ENCODE data around the gene MYBBP1A.

GRCh38 chr17:4525691-4526397 lies 29.3 kb downstream of the MYBBP1A start:
- no peak for TF ChIP-seq POLR2A (conservative IDR thresholded peaks at IDR 0.05)
- TF ChIP-seq E2F6 (IDR thresholded peaks at IDR 0.05; ENCODE audit: borderline replicate concordance in 1 of 2, extremely low read depth in 1 of 2, insufficient read depth in 1 of 2, insufficient read length in 1 of 2, low read depth in 1 of 2, low read length in 1 of 2, poor library complexity in 1 of 2, severe bottlenecking in 1 of 2): no peak
- TF ChIP-seq FOXM1 (IDR thresholded peaks at IDR 0.05; ENCODE audit: low read depth): no peak
- TF ChIP-seq FOXM1 (CRISPR knock-in tag; IDR thresholded peaks at IDR 0.05; ENCODE audit: low read depth): no peak
- TF ChIP-seq DPF2 (IDR thresholded peaks at IDR 0.05): no peak
- no peak for TF ChIP-seq ZNF707 (CRISPR knock-in tag; conservative IDR thresholded peaks at IDR 0.05)
- no peak for TF ChIP-seq CLOCK (CRISPR knock-in tag; IDR thresholded peaks at IDR 0.05; ENCODE audit: borderline replicate concordance)
- TF ChIP-seq ZFP91 (CRISPR knock-in tag; IDR thresholded peaks at IDR 0.05): no peak
- no peak for TF ChIP-seq U2AF2 (optimal IDR thresholded peaks at IDR 0.05; ENCODE audit: low read depth, low read length)

Data from K562 (cell line).